HepG2 (cell line): ENCODE results near the gene DDAH2. TPM values are rescaled to one million over a fixed set of nuclear protein-coding genes. Genes with fewer than 3 reads are reported as not detected.
A peak's percentile ranks its signal among the peaks of the same experiment; 100 is the strongest.

Experiments
- FOXA3 ChIP-seq: IDR thresholded peaks from 2 replicates; pipeline ENCODE4 v1.6.1; 2016; ENCODE audit warnings: missing genetic modification reagents, missing compliant biosample characterization
- MIER3 ChIP-seq: IDR thresholded peaks from 2 replicates; pipeline ENCODE4 v1.6.1; 2016; ENCODE audit warnings: missing compliant biosample characterization, borderline replicate concordance
- TCF12 ChIP-seq, 2 experiments: fragments of 450-650 bp in 1 of 2; sonication (generic) in 1 of 2; formaldehyde crosslinking in 1 of 2; IDR thresholded peaks; 2 replicates each; pipeline versions ENCODE4 v1.6.1 to v1.8.0; 2017 to 2022; ENCODE audit warnings: antibody characterized with exemption in 1 of 2, mild to moderate bottlenecking in 1 of 2, missing genetic modification reagents in 1 of 2, moderate library complexity in 1 of 2
- TCF7L2 ChIP-seq: IDR thresholded peaks from 2 replicates; pipeline ENCODE4 v1.6.1; 2011; ENCODE audit warnings: mild to moderate bottlenecking, low read depth, low read length, moderate library complexity
- TP53 ChIP-seq: sonication (generic); formaldehyde crosslinking; conservative IDR thresholded peaks from 2 replicates; pipeline ENCODE4 v1.4.0; 2020; ENCODE audit warnings: missing genetic modification reagents
- ZFP90 ChIP-seq: sonication (generic); formaldehyde crosslinking; IDR thresholded peaks from 2 replicates; pipeline ENCODE4 v1.8.0; 2022; ENCODE audit warnings: missing genetic modification reagents, mild to moderate bottlenecking, inconsistent platforms, borderline replicate concordance
- ZNF577 ChIP-seq: sonication (generic); formaldehyde crosslinking; IDR thresholded peaks from 2 replicates; pipeline ENCODE4 v1.4.0; 2020; ENCODE audit warnings: mild to moderate bottlenecking, low read depth, missing genetic modification reagents, borderline replicate concordance
- ZNF589 ChIP-seq: sonication (generic); formaldehyde crosslinking; conservative IDR thresholded peaks from 2 replicates; pipeline ENCODE4 v1.8.0; 2022; ENCODE audit warnings: mild to moderate bottlenecking, moderate library complexity, missing genetic modification reagents
- polyA plus RNA-seq, 8 experiments: library from polyadenylated mRNA; depleted of rRNA in 3 of 8; stranded (reverse) in 7 of 8; unstranded in 1 of 8; fragments of >200 nt; fragmentation: Illumina TruSeq in 4 of 8; extraction: Trizol in 4 of 8; gene quantifications; 2 replicates each; pipeline versions ENCODE4 v1.2.1 to v1.2.3, GENCODE V29; 2011 to 2016; ENCODE audit warnings: low read depth in 4 of 8, missing spikeins in 1 of 8, mixed read lengths in 1 of 8; ENCODE audit not compliant: insufficient read depth in 1 of 8
- total RNA-seq, 5 experiments: library from RNA; depleted of rRNA; stranded (reverse); fragments of >200 nt; fragmentation: Illumina TruSeq; extraction: Trizol; gene quantifications; 2 replicates each; pipeline ENCODE4 v1.2.3, GENCODE V29; 2016; ENCODE audit warnings: low read depth in 1 of 5
- TF ChIP-seq, protein P1 (sequence below): sonication (generic); formaldehyde crosslinking; IDR thresholded peaks from 2 replicates; pipeline ENCODE4 v1.4.0; 2020; ENCODE audit warnings: missing genetic modification reagents, borderline replicate concordance
- TF ChIP-seq, protein P2 (sequence below): sonication (generic); formaldehyde crosslinking; IDR thresholded peaks from 2 replicates; pipeline ENCODE4 v1.9.0; 2021; ENCODE audit warnings: missing genetic modification reagents, borderline replicate concordance
- TF ChIP-seq, protein P3 (sequence below): sonication (generic); formaldehyde crosslinking; IDR thresholded peaks from 2 replicates; pipeline ENCODE4 v1.4.0; 2020; ENCODE audit warnings: missing genetic modification reagents
- TF ChIP-seq, protein P4 (sequence below): sonication (generic); formaldehyde crosslinking; IDR thresholded peaks from 2 replicates; pipeline ENCODE4 v1.8.0; 2022; ENCODE audit warnings: mild to moderate bottlenecking, missing genetic modification reagents; ENCODE audit not compliant: insufficient replicate concordance

DDAH2 gene
- total and polyA plus RNA-seq, 2 of the 13 experiments (the other 11 are each of a cell fraction or from before 2014, with no cell fraction given), result 16.4 to 21.1 TPM

DNA sequence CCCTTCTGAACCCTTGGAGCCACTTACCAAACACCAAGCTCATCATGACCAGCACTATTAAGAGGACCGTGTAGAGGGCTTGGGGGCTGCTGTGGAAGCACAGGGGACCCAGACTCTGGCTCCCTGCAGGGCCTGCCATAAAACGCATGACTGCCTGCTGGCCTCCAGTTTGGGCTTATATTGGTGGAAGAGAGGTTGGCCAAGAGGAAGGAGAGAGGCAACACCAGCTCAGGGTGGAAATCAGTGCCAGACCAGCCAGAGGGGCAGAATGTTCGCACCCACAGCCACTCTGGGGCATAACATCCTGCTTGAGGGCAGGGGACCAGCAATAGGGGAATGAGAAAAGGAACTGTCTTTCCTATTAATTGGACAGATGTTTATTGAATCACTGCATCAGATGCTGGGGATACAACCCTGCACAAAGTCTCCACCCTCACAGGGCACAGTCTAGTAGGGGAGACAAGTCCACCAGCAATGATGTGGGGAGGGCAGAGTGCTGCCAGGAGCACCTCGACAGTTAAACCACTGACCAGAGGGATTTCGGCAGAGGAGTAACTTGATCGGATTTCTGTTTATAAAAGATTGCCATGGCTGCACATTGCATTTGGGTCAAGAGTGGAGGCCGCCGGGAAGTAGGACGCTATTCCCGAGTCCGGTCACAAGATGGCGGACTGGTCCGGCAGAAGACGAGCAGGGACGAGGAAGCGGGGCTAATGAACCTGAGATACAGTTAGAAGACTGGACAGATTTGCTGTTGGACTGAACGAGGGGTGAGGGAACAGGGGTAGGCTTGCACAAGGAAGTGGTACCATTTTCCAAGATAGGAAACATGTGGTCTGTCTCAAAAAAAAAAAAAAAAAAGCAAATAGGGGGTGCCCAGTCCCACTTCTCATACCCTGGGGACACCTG, 48.6 kb downstream of the DDAH2 start, which contains the start of gene LY6G5C (continued):
- TF ChIP-seq MIER3 (CRISPR knock-in tag), result 0 out of 2 replicates have a peak, but pooled peaks have one; percentile 48
- TF ChIP-seq TCF7L2, result no peak
- TF ChIP-seq, protein P1, sequence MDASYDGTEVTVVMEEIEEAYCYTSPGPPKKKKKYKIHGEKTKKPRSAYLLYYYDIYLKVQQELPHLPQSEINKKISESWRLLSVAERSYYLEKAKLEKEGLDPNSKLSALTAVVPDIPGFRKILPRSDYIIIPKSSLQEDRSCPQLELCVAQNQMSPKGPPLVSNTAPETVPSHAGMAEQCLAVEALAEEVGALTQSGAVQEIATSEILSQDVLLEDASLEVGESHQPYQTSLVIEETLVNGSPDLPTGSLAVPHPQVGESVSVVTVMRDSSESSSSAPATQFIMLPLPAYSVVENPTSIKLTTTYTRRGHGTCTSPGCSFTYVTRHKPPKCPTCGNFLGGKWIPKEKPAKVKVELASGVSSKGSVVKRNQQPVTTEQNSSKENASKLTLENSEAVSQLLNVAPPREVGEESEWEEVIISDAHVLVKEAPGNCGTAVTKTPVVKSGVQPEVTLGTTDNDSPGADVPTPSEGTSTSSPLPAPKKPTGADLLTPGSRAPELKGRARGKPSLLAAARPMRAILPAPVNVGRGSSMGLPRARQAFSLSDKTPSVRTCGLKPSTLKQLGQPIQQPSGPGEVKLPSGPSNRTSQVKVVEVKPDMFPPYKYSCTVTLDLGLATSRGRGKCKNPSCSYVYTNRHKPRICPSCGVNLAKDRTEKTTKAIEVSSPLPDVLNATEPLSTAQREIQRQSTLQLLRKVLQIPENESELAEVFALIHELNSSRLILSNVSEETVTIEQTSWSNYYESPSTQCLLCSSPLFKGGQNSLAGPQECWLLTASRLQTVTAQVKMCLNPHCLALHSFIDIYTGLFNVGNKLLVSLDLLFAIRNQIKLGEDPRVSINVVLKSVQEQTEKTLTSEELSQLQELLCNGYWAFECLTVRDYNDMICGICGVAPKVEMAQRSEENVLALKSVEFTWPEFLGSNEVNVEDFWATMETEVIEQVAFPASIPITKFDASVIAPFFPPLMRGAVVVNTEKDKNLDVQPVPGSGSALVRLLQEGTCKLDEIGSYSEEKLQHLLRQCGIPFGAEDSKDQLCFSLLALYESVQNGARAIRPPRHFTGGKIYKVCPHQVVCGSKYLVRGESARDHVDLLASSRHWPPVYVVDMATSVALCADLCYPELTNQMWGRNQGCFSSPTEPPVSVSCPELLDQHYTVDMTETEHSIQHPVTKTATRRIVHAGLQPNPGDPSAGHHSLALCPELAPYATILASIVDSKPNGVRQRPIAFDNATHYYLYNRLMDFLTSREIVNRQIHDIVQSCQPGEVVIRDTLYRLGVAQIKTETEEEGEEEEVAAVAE (CRISPR knock-in tag), result 0 out of 2 replicates have a peak, but pooled peaks have one; percentile 32
- no peak for TF ChIP-seq TCF12 (IDR thresholded peaks at IDR 0.05)
- TF ChIP-seq TCF12 (CRISPR knock-in tag; IDR thresholded peaks at IDR 0.05), result no peak
- TF ChIP-seq, protein P2, sequence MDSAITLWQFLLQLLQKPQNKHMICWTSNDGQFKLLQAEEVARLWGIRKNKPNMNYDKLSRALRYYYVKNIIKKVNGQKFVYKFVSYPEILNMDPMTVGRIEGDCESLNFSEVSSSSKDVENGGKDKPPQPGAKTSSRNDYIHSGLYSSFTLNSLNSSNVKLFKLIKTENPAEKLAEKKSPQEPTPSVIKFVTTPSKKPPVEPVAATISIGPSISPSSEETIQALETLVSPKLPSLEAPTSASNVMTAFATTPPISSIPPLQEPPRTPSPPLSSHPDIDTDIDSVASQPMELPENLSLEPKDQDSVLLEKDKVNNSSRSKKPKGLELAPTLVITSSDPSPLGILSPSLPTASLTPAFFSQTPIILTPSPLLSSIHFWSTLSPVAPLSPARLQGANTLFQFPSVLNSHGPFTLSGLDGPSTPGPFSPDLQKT (CRISPR knock-in tag), result no peak
- TF ChIP-seq ZNF589 (CRISPR knock-in tag), result no peak
- no peak; the same call in 1 of the 2 replicates for TF ChIP-seq ZFP90
- TF ChIP-seq, protein P3, sequence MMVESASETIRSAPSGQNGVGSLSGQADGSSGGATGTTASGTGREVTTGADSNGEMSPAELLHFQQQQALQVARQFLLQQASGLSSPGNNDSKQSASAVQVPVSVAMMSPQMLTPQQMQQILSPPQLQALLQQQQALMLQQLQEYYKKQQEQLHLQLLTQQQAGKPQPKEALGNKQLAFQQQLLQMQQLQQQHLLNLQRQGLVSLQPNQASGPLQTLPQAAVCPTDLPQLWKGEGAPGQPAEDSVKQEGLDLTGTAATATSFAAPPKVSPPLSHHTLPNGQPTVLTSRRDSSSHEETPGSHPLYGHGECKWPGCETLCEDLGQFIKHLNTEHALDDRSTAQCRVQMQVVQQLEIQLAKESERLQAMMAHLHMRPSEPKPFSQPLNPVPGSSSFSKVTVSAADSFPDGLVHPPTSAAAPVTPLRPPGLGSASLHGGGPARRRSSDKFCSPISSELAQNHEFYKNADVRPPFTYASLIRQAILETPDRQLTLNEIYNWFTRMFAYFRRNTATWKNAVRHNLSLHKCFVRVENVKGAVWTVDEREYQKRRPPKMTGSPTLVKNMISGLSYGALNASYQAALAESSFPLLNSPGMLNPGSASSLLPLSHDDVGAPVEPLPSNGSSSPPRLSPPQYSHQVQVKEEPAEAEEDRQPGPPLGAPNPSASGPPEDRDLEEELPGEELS (CRISPR knock-in tag), result no peak
- no peak for TF ChIP-seq TP53 (CRISPR knock-in tag)
- TF ChIP-seq, protein P4, sequence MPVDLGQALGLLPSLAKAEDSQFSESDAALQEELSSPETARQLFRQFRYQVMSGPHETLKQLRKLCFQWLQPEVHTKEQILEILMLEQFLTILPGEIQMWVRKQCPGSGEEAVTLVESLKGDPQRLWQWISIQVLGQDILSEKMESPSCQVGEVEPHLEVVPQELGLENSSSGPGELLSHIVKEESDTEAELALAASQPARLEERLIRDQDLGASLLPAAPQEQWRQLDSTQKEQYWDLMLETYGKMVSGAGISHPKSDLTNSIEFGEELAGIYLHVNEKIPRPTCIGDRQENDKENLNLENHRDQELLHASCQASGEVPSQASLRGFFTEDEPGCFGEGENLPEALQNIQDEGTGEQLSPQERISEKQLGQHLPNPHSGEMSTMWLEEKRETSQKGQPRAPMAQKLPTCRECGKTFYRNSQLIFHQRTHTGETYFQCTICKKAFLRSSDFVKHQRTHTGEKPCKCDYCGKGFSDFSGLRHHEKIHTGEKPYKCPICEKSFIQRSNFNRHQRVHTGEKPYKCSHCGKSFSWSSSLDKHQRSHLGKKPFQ (CRISPR knock-in tag), result no peak
- no peak for TF ChIP-seq ZNF577 (CRISPR knock-in tag)
- TF ChIP-seq FOXA3 (CRISPR knock-in tag), result 0 out of 2 replicates have a peak, but pooled peaks have one; percentile 27
